GM19035 (cell line): ENCODE data around the gene SI.
"Not testable (repeated sequence)": the region's sequence is repeated elsewhere in the genome, so short reads cannot be mapped to it uniquely, and the experiment has no call there.

Experiments
- ATAC-seq: cut with Tn5 transposase; IDR thresholded peaks from one replicate; pipeline ENCODE4 v1.9.1; 2021; ENCODE audit not compliant: unreplicated experiment

SI gene

GRCh38 chr3:165078293-165078692 is at the start of gene SI:
Gene SI, minus strand, starts transcription at chr3:165078496. Its CDS starts 2,484 bp downstream, at chr3:165076012.
- ATAC-seq = no peak

- no peak for ATAC-seq
Observed at GRCh38 chr3:165125836-165126235, 47.5 kb upstream of the SI start.

- ATAC-seq = no peak
Observed at GRCh38 chr3:165111401-165111800, 33.1 kb upstream of the SI start.

GRCh38 chr3:165103616-165104015 is 25.3 kb upstream of the SI start:
- no peak for ATAC-seq

- no peak for ATAC-seq
Observed at GRCh38 chr3:165082650-165083049, 4.4 kb upstream of the SI start.

GRCh38 chr3:165081183-165081582 is 2.9 kb upstream of the SI start:
- ATAC-seq = no peak

GRCh38 chr3:165075695-165076094 is 2.6 kb downstream of the SI start:
- ATAC-seq = no peak

GRCh38 chr3:165070682-165071081 is 7.6 kb downstream of the SI start:
- ATAC-seq = no peak

GRCh38 chr3:165056510-165056909 is 21.8 kb downstream of the SI start:
- no peak for ATAC-seq

- no peak for ATAC-seq
Observed at GRCh38 chr3:165040186-165040585, 38.1 kb downstream of the SI start.

- ATAC-seq = no peak
Observed at GRCh38 chr3:165011557-165011956, 66.7 kb downstream of the SI start.

- ATAC-seq = no peak
Observed at GRCh38 chr3:164984947-164985346, 93.3 kb downstream of the SI start.

- no peak for ATAC-seq
Observed at GRCh38 chr3:164962610-164963009, 115.7 kb downstream of the SI start.

GRCh38 chr3:164952966-164953365 is 125.3 kb downstream of the SI start:
- ATAC-seq = no peak

GRCh38 chr3:164951403-164951802 is 126.9 kb downstream of the SI start:
- ATAC-seq = not testable (repeated sequence)

- no peak for ATAC-seq
Observed at GRCh38 chr3:164940745-164941144, 137.6 kb downstream of the SI start.

- no peak for ATAC-seq
Observed at GRCh38 chr3:164929642-164930041, 148.7 kb downstream of the SI start.
